Astrocyte (in vitro differentiated cells and primary cell): ENCODE results near the gene FANCF. TPM values are rescaled to one million over a fixed set of nuclear protein-coding genes. Genes with fewer than 3 reads are reported as not detected.
A peak's percentile ranks its signal among the peaks of the same experiment; 100 is the strongest.

Experiments used
- DNase-seq: peaks from one replicate; pipeline ENCODE4 v3.0.0-alpha.2; 2010; ENCODE audit warnings: low read depth
- FAIRE-seq: peaks from 2 replicates; lab custom pipeline; 2011; peaks lifted over from hg19 to GRCh38; lab: Jason Lieb, UNC
- H2AFZ ChIP-seq: 2 replicates; pipeline ENCODE4 v1.6.0; 2012; ENCODE audit warnings: low read depth, low read length, inconsistent platforms
- H3K27ac ChIP-seq: 2 replicates; pipeline ENCODE4 v1.5.1; 2011; ENCODE audit warnings: low read depth, low read length, inconsistent platforms
- H3K27me3 ChIP-seq: 2 replicates; pipeline ENCODE4 v1.6.0; 2011; ENCODE audit warnings: low read length, inconsistent platforms; ENCODE audit not compliant: insufficient read depth
- H3K36me3 ChIP-seq: 2 replicates; pipeline ENCODE4 v1.5.1; 2011; ENCODE audit warnings: low read length, inconsistent platforms; ENCODE audit not compliant: insufficient read depth
- H3K4me1 ChIP-seq: 2 replicates; pipeline ENCODE4 v1.5.1; 2011; ENCODE audit warnings: low read length, inconsistent platforms; ENCODE audit not compliant: insufficient read depth
- H3K4me2 ChIP-seq: 2 replicates; pipeline ENCODE4 v1.6.0; 2012; ENCODE audit warnings: low read length, inconsistent platforms
- H3K4me3 ChIP-seq: 2 replicates; pipeline ENCODE4 v1.5.1; 2011; ENCODE audit warnings: low read depth, mild to moderate bottlenecking, low read length, inconsistent platforms; ENCODE audit not compliant: insufficient read depth
- H3K79me2 ChIP-seq: 2 replicates; pipeline ENCODE4 v1.6.0; 2012; ENCODE audit warnings: mild to moderate bottlenecking, low read length, inconsistent platforms; ENCODE audit not compliant: insufficient read depth
- H3K9ac ChIP-seq: 2 replicates; pipeline ENCODE4 v1.6.0; 2012; ENCODE audit warnings: mild to moderate bottlenecking, low read length, inconsistent platforms
- H3K9me3 ChIP-seq: 2 replicates; pipeline ENCODE4 v1.5.1; 2012; ENCODE audit warnings: low read depth, mild to moderate bottlenecking, low read length, inconsistent platforms; ENCODE audit not compliant: insufficient read depth
- H4K20me1 ChIP-seq: 2 replicates; pipeline ENCODE4 v1.6.0; 2012; ENCODE audit warnings: low read length, inconsistent platforms; ENCODE audit not compliant: insufficient read depth
- H3K27ac Mint-ChIP-seq: one replicate; pipeline ENCODE4 v1.8.0; 2021; ENCODE audit warnings: mild to moderate bottlenecking, mixed read lengths; ENCODE audit not compliant: unreplicated experiment
- H3K27me3 Mint-ChIP-seq: one replicate; pipeline ENCODE4 v1.8.0; 2021; ENCODE audit warnings: low read depth, mixed read lengths; ENCODE audit not compliant: unreplicated experiment
- H3K36me3 Mint-ChIP-seq: one replicate; pipeline ENCODE4 v1.8.0; 2021; ENCODE audit warnings: low read depth, mixed read lengths; ENCODE audit not compliant: unreplicated experiment
- H3K4me1 Mint-ChIP-seq: one replicate; pipeline ENCODE4 v1.8.0; 2021; ENCODE audit warnings: low read depth, mixed read lengths; ENCODE audit not compliant: unreplicated experiment
- H3K4me3 Mint-ChIP-seq: one replicate; pipeline ENCODE4 v1.8.0; 2021; ENCODE audit warnings: mild to moderate bottlenecking, moderate library complexity, mixed read lengths; ENCODE audit not compliant: unreplicated experiment
- H3K9me3 Mint-ChIP-seq: one replicate; pipeline ENCODE4 v1.8.0; 2021; ENCODE audit warnings: mild to moderate bottlenecking, mixed read lengths; ENCODE audit not compliant: unreplicated experiment
- EZH2 ChIP-seq: IDR thresholded peaks from 2 replicates; pipeline ENCODE4 v1.6.1; 2012; ENCODE audit warnings: mild to moderate bottlenecking, low read length, inconsistent platforms; ENCODE audit not compliant: insufficient read depth
- total RNA-seq: library from RNA; stranded (reverse); gene quantifications from 2 replicates; pipeline ENCODE4 v1.2.1, GENCODE V29; 2021
- TF ChIP-seq, protein P1 (sequence below): IDR thresholded peaks from 2 replicates; pipeline ENCODE4 v1.5.1; 2011; ENCODE audit warnings: low read depth, mild to moderate bottlenecking, inconsistent platforms, low read length, moderate library complexity; ENCODE audit not compliant: insufficient read depth

Gene FANCF
- total RNA-seq, 1 donor from 2014 or later, result 7.9 TPM

DNA sequence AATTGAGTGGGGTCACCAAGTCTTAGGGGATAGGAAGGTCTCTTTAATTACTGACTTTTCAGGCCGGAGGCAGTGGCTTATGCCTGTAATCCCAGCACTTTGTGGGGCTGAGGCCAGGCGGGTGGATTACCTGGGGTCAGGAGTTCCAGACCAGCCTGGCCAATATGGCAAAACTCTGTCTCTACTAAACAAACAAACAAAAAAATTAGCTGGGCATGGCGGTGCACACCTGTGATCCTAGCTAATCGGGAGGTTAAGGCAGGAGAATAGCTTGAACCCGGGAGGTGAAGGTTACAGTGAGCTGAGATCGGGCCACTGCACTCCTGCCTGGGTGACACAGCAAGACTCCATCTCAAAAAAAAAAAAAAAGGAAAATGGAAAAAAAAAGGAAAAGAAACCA is 1.8 kb upstream of the FANCF start:
- H3K36me3 ChIP-seq, result no peaks in the 10 kb centered on the region
- Mint-ChIP-seq H3K4me3 (no peak overlapping the region), H3K27me3 (no peaks in the 10 kb centered on the region), H3K27ac (no peak overlapping the region), H3K4me1 (peaks cover 6% of the 10 kb centered on the region), H3K9me3 (no peaks in the 10 kb centered on the region), H3K36me3 (no peaks in the 10 kb centered on the region)
- H3K9ac ChIP-seq, result no peak overlapping the region
- no peak for FAIRE-seq
- peaks cover 5% of the 10 kb centered on the region for H3K4me1 ChIP-seq
- H3K9me3 ChIP-seq, result no peaks in the 10 kb centered on the region
- TF ChIP-seq, protein P1, sequence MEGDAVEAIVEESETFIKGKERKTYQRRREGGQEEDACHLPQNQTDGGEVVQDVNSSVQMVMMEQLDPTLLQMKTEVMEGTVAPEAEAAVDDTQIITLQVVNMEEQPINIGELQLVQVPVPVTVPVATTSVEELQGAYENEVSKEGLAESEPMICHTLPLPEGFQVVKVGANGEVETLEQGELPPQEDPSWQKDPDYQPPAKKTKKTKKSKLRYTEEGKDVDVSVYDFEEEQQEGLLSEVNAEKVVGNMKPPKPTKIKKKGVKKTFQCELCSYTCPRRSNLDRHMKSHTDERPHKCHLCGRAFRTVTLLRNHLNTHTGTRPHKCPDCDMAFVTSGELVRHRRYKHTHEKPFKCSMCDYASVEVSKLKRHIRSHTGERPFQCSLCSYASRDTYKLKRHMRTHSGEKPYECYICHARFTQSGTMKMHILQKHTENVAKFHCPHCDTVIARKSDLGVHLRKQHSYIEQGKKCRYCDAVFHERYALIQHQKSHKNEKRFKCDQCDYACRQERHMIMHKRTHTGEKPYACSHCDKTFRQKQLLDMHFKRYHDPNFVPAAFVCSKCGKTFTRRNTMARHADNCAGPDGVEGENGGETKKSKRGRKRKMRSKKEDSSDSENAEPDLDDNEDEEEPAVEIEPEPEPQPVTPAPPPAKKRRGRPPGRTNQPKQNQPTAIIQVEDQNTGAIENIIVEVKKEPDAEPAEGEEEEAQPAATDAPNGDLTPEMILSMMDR, result no peak
- TF ChIP-seq EZH2, result no peak
- H4K20me1 ChIP-seq, result no peaks in the 10 kb centered on the region
- no peaks in the 10 kb centered on the region for H3K27me3 ChIP-seq
- H3K79me2 ChIP-seq, result peaks cover 13% of the 10 kb centered on the region
- H3K4me3 ChIP-seq, result no peak overlapping the region
- H3K4me2 ChIP-seq, result no peak overlapping the region
- H3K27ac ChIP-seq, result no peak overlapping the region
- no peak overlapping the region for H2AFZ ChIP-seq
- no peak for DNase-seq

DNA sequence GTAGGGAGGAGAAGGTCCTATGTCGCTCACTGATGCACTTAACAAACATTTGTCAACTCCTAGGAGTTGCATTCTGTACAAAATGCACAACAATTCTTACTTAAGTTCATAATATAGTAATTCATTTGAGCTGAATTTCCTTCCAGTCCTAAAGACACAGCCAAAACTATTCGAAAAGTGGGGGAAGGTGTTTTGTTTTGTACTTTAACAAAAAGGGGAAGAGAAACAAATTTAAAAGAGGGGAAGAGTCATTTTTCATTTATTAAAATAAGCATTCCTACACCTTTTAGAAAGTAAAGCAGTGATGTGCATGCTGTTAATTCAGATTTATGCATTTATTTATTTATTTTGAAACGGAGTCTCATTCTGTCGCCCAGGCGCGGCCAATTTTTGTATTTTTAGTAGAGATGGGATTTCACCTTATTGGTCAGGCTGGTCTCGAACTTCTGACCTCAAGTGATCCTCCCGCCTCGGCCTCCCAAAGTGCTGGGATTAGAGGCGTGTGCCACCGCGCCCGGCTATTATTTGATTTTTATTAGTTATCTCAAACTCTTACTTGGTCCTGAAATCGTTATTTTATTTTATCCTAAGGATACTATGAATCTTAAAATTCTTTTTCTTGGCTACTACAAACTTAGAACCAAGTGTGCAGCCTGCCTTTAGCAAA is 1.1 kb upstream of the FANCF start:
- Histone ChIP-seq H3K27ac (no peak overlapping the region), H3K9ac (no peak overlapping the region), H3K9me3 (no peaks in the 10 kb centered on the region), H3K36me3 (no peaks in the 10 kb centered on the region), H4K20me1 (no peaks in the 10 kb centered on the region), H3K27me3 (no peaks in the 10 kb centered on the region), H2AFZ (peak overlapping the region; percentile 27), H3K4me1 (peaks cover 5% of the 10 kb centered on the region), H3K79me2 (peaks cover 13% of the 10 kb centered on the region), H3K4me2 (peak overlapping the region; percentile 96), H3K4me3 (no peak overlapping the region)
- DNase-seq (no peak), FAIRE-seq (no peak)
- peak overlapping the region; percentile 95 for H3K4me3 Mint-ChIP-seq
- peaks cover 6% of the 10 kb centered on the region for H3K4me1 Mint-ChIP-seq
- no peaks in the 10 kb centered on the region for H3K27me3 Mint-ChIP-seq
- TF ChIP-seq, protein P1, result no peak
- no peaks in the 10 kb centered on the region for H3K9me3 Mint-ChIP-seq
- peak overlapping the region; percentile 96 for H3K27ac Mint-ChIP-seq
- H3K36me3 Mint-ChIP-seq, result no peaks in the 10 kb centered on the region

DNA sequence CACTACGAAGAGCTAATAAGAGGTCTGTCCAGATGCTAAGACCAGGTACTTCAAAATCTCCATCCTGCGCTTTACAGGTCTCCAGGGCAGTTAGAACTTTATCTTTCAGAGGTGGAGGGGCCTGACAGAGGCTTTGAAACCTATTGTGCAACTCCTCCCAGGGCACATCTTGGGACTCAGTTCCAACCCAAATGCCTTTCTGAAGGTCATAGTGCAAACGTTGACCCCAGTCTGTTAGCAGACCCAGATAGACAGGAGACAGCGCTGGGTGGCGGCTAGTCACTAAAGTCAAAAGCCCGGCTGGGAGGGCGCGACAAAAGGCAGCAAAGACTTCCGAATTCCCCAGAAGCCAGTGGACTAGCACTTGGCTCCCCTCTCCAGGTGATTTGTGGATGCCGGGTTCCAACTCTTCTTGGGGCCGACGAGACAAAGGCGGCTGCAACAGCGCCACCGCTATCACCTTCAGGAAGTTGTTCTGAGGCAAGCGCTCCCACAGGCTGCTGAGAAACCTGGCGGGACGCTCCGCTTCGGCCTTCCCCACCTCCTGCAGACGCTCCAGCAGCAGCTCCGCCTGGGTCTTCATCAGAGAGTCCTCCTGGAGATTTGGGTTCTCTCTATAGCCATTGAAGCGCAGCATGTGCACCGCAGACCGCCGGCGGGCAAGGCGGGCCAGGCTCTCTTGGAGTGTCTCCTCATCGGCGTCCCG is 728 bp downstream of the FANCF start:
- no peak for FAIRE-seq

More for the DNA sequence above, 728 bp downstream of the FANCF start:
- Mint-ChIP-seq H3K36me3 (peaks cover under 1% of the 10 kb centered on the region), H3K9me3 (no peaks in the 10 kb centered on the region), H3K4me3 (peak overlapping the region; percentile 95), H3K27me3 (no peaks in the 10 kb centered on the region), H3K27ac (peak overlapping the region; percentile 96), H3K4me1 (peaks cover 6% of the 10 kb centered on the region)
- H3K4me1 ChIP-seq, result peaks cover 5% of the 10 kb centered on the region
- no peaks in the 10 kb centered on the region for H3K27me3 ChIP-seq
- peak; percentile 55 for DNase-seq
- peak overlapping the region; percentile 88 for H3K4me3 ChIP-seq
- no peaks in the 10 kb centered on the region for H3K36me3 ChIP-seq
- peak overlapping the region; percentile 98 for H2AFZ ChIP-seq
- H3K9me3 ChIP-seq, result no peaks in the 10 kb centered on the region
- H3K79me2 ChIP-seq, result peaks cover 13% of the 10 kb centered on the region
- H3K27ac ChIP-seq, result peak overlapping the region; percentile 84
- no peaks in the 10 kb centered on the region for H4K20me1 ChIP-seq
- TF ChIP-seq EZH2, result no peak
- TF ChIP-seq, protein P1, result peak; percentile 48
- peak overlapping the region; percentile 96 for H3K4me2 ChIP-seq
- H3K9ac ChIP-seq, result peak overlapping the region; percentile 83
